Fibroblast of lung (primary cell): Measurements from ENCODE around the gene ANGPTL2. TPM values are rescaled to one million over a fixed set of nuclear protein-coding genes. Genes with fewer than 3 reads are reported as not detected.

Source experiments
- DNase-seq, 2 donors: peaks; one replicate each; pipeline versions ENCODE4 v3.0.0 to v3.0.0-alpha.2; 2010; ENCODE audit warnings: low read depth in 2 of 2
- H2AFZ ChIP-seq: 2 replicates; pipeline ENCODE4 v1.5.1; 2012; ENCODE audit warnings: low read length, control low read depth, inconsistent platforms
- H3K27ac ChIP-seq: 2 replicates; pipeline ENCODE4 v1.5.1; 2011; ENCODE audit warnings: low read length, control low read depth; ENCODE audit not compliant: insufficient read depth
- H3K27me3 ChIP-seq: 2 replicates; pipeline ENCODE4 v1.5.1; 2011; ENCODE audit warnings: mild to moderate bottlenecking, low read length; ENCODE audit not compliant: control insufficient read depth, insufficient read depth
- H3K36me3 ChIP-seq: 2 replicates; pipeline ENCODE4 v1.5.1; 2011; ENCODE audit warnings: low read length; ENCODE audit not compliant: control insufficient read depth, insufficient read depth
- H3K4me1 ChIP-seq: 2 replicates; pipeline ENCODE4 v1.5.1; 2011; ENCODE audit warnings: low read length; ENCODE audit not compliant: control insufficient read depth, insufficient read depth; ENCODE audit errors: extremely low read depth
- H3K4me2 ChIP-seq: 2 replicates; pipeline ENCODE4 v1.5.1; 2011; ENCODE audit warnings: low read length, control low read depth; ENCODE audit not compliant: insufficient read depth; ENCODE audit errors: extremely low read depth
- H3K4me3 ChIP-seq, 4 experiments: fragments of 200-600 bp in 1 of 4; sonication (generic) in 1 of 4; replicated peaks in 1 of 4; 2 replicates each; pipeline ENCODE4 v1.5.1; 2011 to 2016; ENCODE audit warnings: low read length in 4 of 4, low read depth in 3 of 4, mild to moderate bottlenecking in 3 of 4, control low read depth in 2 of 4, inconsistent platforms in 1 of 4, mixed read lengths in 1 of 4; ENCODE audit not compliant: insufficient read depth in 1 of 4; ENCODE audit errors: control extremely low read depth in 1 of 4
- H3K79me2 ChIP-seq: 2 replicates; pipeline ENCODE4 v1.5.1; 2012; ENCODE audit warnings: mild to moderate bottlenecking, low read length, inconsistent platforms; ENCODE audit not compliant: control insufficient read depth, insufficient read depth
- H3K9ac ChIP-seq: 2 replicates; pipeline ENCODE4 v1.5.1; 2011; ENCODE audit warnings: mild to moderate bottlenecking, low read length, control low read depth; ENCODE audit not compliant: insufficient read depth
- H3K9me3 ChIP-seq: 2 replicates; pipeline ENCODE4 v1.5.1; 2012; ENCODE audit warnings: low read depth, low read length; ENCODE audit not compliant: control insufficient read depth, insufficient read depth
- H4K20me1 ChIP-seq: 2 replicates; pipeline ENCODE4 v1.5.1; 2011; ENCODE audit warnings: low read length; ENCODE audit not compliant: control insufficient read depth, insufficient read depth; ENCODE audit errors: extremely low read depth
- CTCF ChIP-seq, 2 donors: IDR thresholded peaks in 1 of 2; conservative IDR thresholded peaks in 1 of 2; 1 replicate in 1 of 2; 2 replicates in 1 of 2; pipeline ENCODE4 v1.5.1; 2011 to 2012; ENCODE audit warnings: low read length in 2 of 2, control low read depth in 1 of 2, inconsistent platforms in 1 of 2, low read depth in 1 of 2, mild to moderate bottlenecking in 1 of 2
- EZH2 ChIP-seq: IDR thresholded peaks from 2 replicates; pipeline ENCODE4 v1.5.1; 2012; ENCODE audit warnings: low read length, control low read depth, mild to moderate bottlenecking; ENCODE audit errors: missing control alignments
- polyA plus RNA-seq, 2 donors: library from polyadenylated mRNA; depleted of rRNA in 1 of 2; stranded (reverse) in 1 of 2; unstranded in 1 of 2; fragments of >200 nt; gene quantifications; 2 replicates each; pipeline ENCODE4 v1.2.1, GENCODE V29; 2011 to 2012; ENCODE audit warnings: missing spikeins in 1 of 2
- total RNA-seq: library from RNA; depleted of rRNA; stranded (reverse); fragments of >200 nt; gene quantifications from 2 replicates; pipeline ENCODE4 v1.2.1, GENCODE V29; 2014

Gene ANGPTL2
- total and polyA plus RNA-seq, 2 donors (not counting 1 experiment from before 2014, with no cell fraction given), result 128 to 163 TPM

- DNase-seq, result peak in 1 of 2 donors; percentile 44
- peaks cover 24% of the 10 kb centered on the region for H3K4me1 ChIP-seq
Measured at GRCh38 chr9:127162046-127162863, 39.8 kb upstream of the ANGPTL2 start.

GRCh38 chr9:127161081-127161624 is 38.7 kb upstream of the ANGPTL2 start:
- Histone ChIP-seq H3K27ac (no peak overlapping the region), H2AFZ (no peak overlapping the region), H4K20me1 (no peaks in the 10 kb centered on the region), H3K36me3 (no peaks in the 10 kb centered on the region), H3K4me3 (no peak overlapping the region), H3K9ac (no peak overlapping the region), H3K79me2 (no peaks in the 10 kb centered on the region), H3K27me3 (no peaks in the 10 kb centered on the region), H3K9me3 (no peaks in the 10 kb centered on the region), H3K4me2 (no peak overlapping the region), H3K4me1 (peaks cover 24% of the 10 kb centered on the region)
- no peak for DNase-seq
- TF ChIP-seq EZH2, result no peak
- TF ChIP-seq CTCF (conservative IDR thresholded peaks at IDR 0.05 in 1 of 2, IDR thresholded peaks at IDR 0.05 in 1 of 2; ENCODE audit: low read depth in 1 of 2, low read length in 2 of 2), result no peak

More at GRCh38 chr9:127162046-127162863, 39.8 kb upstream of the ANGPTL2 start:
- H3K79me2 ChIP-seq, result no peaks in the 10 kb centered on the region
- H3K27ac ChIP-seq, result no peak overlapping the region
- TF ChIP-seq CTCF (conservative IDR thresholded peaks at IDR 0.05 in 1 of 2, IDR thresholded peaks at IDR 0.05 in 1 of 2; ENCODE audit: low read depth in 1 of 2, low read length in 2 of 2), result no peak
- no peak for TF ChIP-seq EZH2
- H3K36me3 ChIP-seq, result no peaks in the 10 kb centered on the region
- H3K4me2 ChIP-seq, result no peak overlapping the region
- no peaks in the 10 kb centered on the region for H4K20me1 ChIP-seq
- H3K9me3 ChIP-seq, result no peaks in the 10 kb centered on the region
- H3K4me3 ChIP-seq, result no peak overlapping the region
- no peak overlapping the region for H3K9ac ChIP-seq
- H3K27me3 ChIP-seq, result no peaks in the 10 kb centered on the region
- no peak overlapping the region for H2AFZ ChIP-seq

- H2AFZ ChIP-seq, result no peak overlapping the region
- no peak overlapping the region for H3K9ac ChIP-seq
- no peak for DNase-seq
- no peaks in the 10 kb centered on the region for H3K79me2 ChIP-seq
- H3K4me1 ChIP-seq, result peaks cover 24% of the 10 kb centered on the region
- no peak overlapping the region for H3K4me3 ChIP-seq
- H3K27ac ChIP-seq, result peak overlapping the region; percentile 49
- TF ChIP-seq CTCF (conservative IDR thresholded peaks at IDR 0.05 in 1 of 2, IDR thresholded peaks at IDR 0.05 in 1 of 2; ENCODE audit: low read depth in 1 of 2, low read length in 2 of 2) (no peak), EZH2 (no peak)
- H3K4me2 ChIP-seq, result no peak overlapping the region
- no peaks in the 10 kb centered on the region for H3K9me3 ChIP-seq
- H4K20me1 ChIP-seq, result no peaks in the 10 kb centered on the region
- no peaks in the 10 kb centered on the region for H3K36me3 ChIP-seq
- H3K27me3 ChIP-seq, result no peaks in the 10 kb centered on the region
Measured at GRCh38 chr9:127159949-127160610, 37.6 kb upstream of the ANGPTL2 start.
